ENCODE results near the gene RAD23A. TPM values are rescaled to one million over a fixed set of nuclear protein-coding genes. Genes with fewer than 3 reads are reported as not detected.

The RAD23A gene
- total RNA-seq, result 51.8 and 102 TPM in 2 replicates

GRCh38 chr19:12945479-12946091, at the start of gene RAD23A:
Gene RAD23A (plus strand): TSS chr19:12945862. CDS start chr19:12945949, 87 bp downstream.

GRCh38 chr19:12933287-12934072, 12.2 kb upstream of the RAD23A start, which contains the start of gene FARSA:
Gene FARSA (minus strand): TSS chr19:12933711. CDS start chr19:12933696, 15 bp downstream.

GRCh38 chr19:12937927-12938778, 7.5 kb upstream of the RAD23A start, which contains the start of gene CALR:
Gene CALR (plus strand): TSS chr19:12938609. CDS start chr19:12938680, 71 bp downstream.

GRCh38 chr19:12956446-12957388, 11.1 kb downstream of the RAD23A start, which contains the start of gene GADD45GIP1:
Gene GADD45GIP1 (minus strand): TSS chr19:12957223. CDS start chr19:12957212, 11 bp downstream.

GRCh38 chr19:12969292-12969988, 23.8 kb downstream of the RAD23A start, which contains the start of gene DAND5:
Gene DAND5 (plus strand): TSS chr19:12969576. CDS start chr19:12969661, 85 bp downstream.

GRCh38 chr19:12994701-12995595, 49.3 kb downstream of the RAD23A start, which contains the start of gene NFIX:
Gene NFIX (plus strand): TSS chr19:12995475. CDS start chr19:12995838, 363 bp downstream.

Other genes starting within 250 kb of the RAD23A start
- 4.4 and 5.5 TPM in 2 replicates for gene FBXW9, start 249.2 kb upstream of the RAD23A start, total RNA-seq
- gene TNPO2, start 221.9 kb upstream of the RAD23A start, total RNA-seq, result 20.9 and 53.7 TPM in 2 replicates
- gene TRIR, start 211.2 kb upstream of the RAD23A start, total RNA-seq, result 142 and 167 TPM in 2 replicates
- 66.6 and 79.8 TPM in 2 replicates for gene GET3, start 208.4 kb upstream of the RAD23A start, total RNA-seq
- gene BEST2, start 194.1 kb upstream of the RAD23A start, total RNA-seq, result not detected in 2 replicates
- gene HOOK2, start 170.3 kb upstream of the RAD23A start, total RNA-seq, result 7.4 and 19.0 TPM in 2 replicates
- 36.8 and 49.2 TPM in 2 replicates for gene JUNB, start 154.4 kb upstream of the RAD23A start, total RNA-seq
- gene PRDX2, start 144.1 kb upstream of the RAD23A start, total RNA-seq, result 164 and 210 TPM in 2 replicates
- not detected in 2 replicates for gene THSD8, start 143.8 kb upstream of the RAD23A start, total RNA-seq
- 19.6 and 25.7 TPM in 2 replicates for gene RNASEH2A, start 139.3 kb upstream of the RAD23A start, total RNA-seq
- not detected in 2 replicates for gene RTBDN, start 111.3 kb upstream of the RAD23A start, total RNA-seq
- 0.16 and 1.0 TPM in 2 replicates for gene MAST1, start 107.3 kb upstream of the RAD23A start, total RNA-seq
- 15.4 and 19.4 TPM in 2 replicates for gene DNASE2, start 64.4 kb upstream of the RAD23A start, total RNA-seq
- gene KLF1, start 58.7 kb upstream of the RAD23A start, total RNA-seq, result 0.06 TPM in 1 of 2 replicates, not detected in the other
- gene GCDH, start 54.7 kb upstream of the RAD23A start, total RNA-seq, result 16.0 and 21.7 TPM in 2 replicates
- gene SYCE2, start 26.6 kb upstream of the RAD23A start, total RNA-seq, result 0.44 and 0.49 TPM in 2 replicates
- gene FARSA, start 12.2 kb upstream of the RAD23A start, total RNA-seq, result 44.8 and 67.8 TPM in 2 replicates
- 1,348 and 1,646 TPM in 2 replicates for gene CALR, start 7.3 kb upstream of the RAD23A start, total RNA-seq
- 20.0 and 20.4 TPM in 2 replicates for gene GADD45GIP1, start 11.4 kb downstream of the RAD23A start, total RNA-seq
- under 0.01 and 0.06 TPM in 2 replicates for gene DAND5, start 23.7 kb downstream of the RAD23A start, total RNA-seq
- gene NFIX, start 49.6 kb downstream of the RAD23A start, total RNA-seq, result 2.1 and 13.0 TPM in 2 replicates
- gene LYL1, start 157.0 kb downstream of the RAD23A start, total RNA-seq, result 23.5 and 32.2 TPM in 2 replicates
- 22.3 and 40.7 TPM in 2 replicates for gene TRMT1, start 170.9 kb downstream of the RAD23A start, total RNA-seq
- 39.0 and 57.4 TPM in 2 replicates for gene NACC1, start 172.4 kb downstream of the RAD23A start, total RNA-seq
- 51.8 and 72.5 TPM in 2 replicates for gene STX10, start 204.5 kb downstream of the RAD23A start, total RNA-seq
- gene IER2, start 204.5 kb downstream of the RAD23A start, total RNA-seq, result 16.4 and 23.8 TPM in 2 replicates

All from bladder microvascular endothelial cell (primary cell).